ENCODE results near the gene ARHGAP10.

ARHGAP10 gene

GRCh38 chr4:147779451-147779850, 47.6 kb downstream of the ARHGAP10 start:
- Histone ChIP-seq H3K4me3 (ENCODE audit: low read length) (no peak overlapping the region), H3K27ac (ENCODE audit: low read length) (no peak overlapping the region), H3K4me1 (ENCODE audit: control insufficient read depth, insufficient read depth, low read length) (no peaks in the 10 kb centered on the region), H3K36me3 (ENCODE audit: control insufficient read depth, insufficient read depth, low read length) (no peaks in the 10 kb centered on the region), H3K27me3 (ENCODE audit: control insufficient read depth, insufficient read depth, low read length) (no peaks in the 10 kb centered on the region), H3K9me3 (ENCODE audit: control insufficient read depth, insufficient read depth, low read length) (no peaks in the 10 kb centered on the region)
- DNase-seq (ENCODE audit: low read depth, low spot score), result no peak

- no peaks in the 10 kb centered on the region for H3K4me1 ChIP-seq (ENCODE audit: control insufficient read depth, insufficient read depth, low read length)
- no peaks in the 10 kb centered on the region for H3K9me3 ChIP-seq (ENCODE audit: control insufficient read depth, insufficient read depth, low read length)
- H3K27me3 ChIP-seq (ENCODE audit: control insufficient read depth, insufficient read depth, low read length), result no peaks in the 10 kb centered on the region
- no peak for DNase-seq (ENCODE audit: low read depth, low spot score)
- no CpG with 5 or more reads among the region's 7 CpGs for WGBS (ENCODE audit: insufficient coverage, insufficient read length)
- H3K4me3 ChIP-seq (ENCODE audit: low read length), result no peak overlapping the region
- H3K36me3 ChIP-seq (ENCODE audit: control insufficient read depth, insufficient read depth, low read length), result no peaks in the 10 kb centered on the region
- H3K27ac ChIP-seq (ENCODE audit: low read length), result no peak overlapping the region
Measured at GRCh38 chr4:147780137-147780777, 48.4 kb downstream of the ARHGAP10 start.

GRCh38 chr4:147782087-147782781, 50.3 kb downstream of the ARHGAP10 start:
- no peak for DNase-seq (ENCODE audit: low read depth, low spot score)
- Histone ChIP-seq H3K27ac (ENCODE audit: low read length) (no peak overlapping the region), H3K27me3 (ENCODE audit: control insufficient read depth, insufficient read depth, low read length) (no peaks in the 10 kb centered on the region), H3K9me3 (ENCODE audit: control insufficient read depth, insufficient read depth, low read length) (no peaks in the 10 kb centered on the region), H3K36me3 (ENCODE audit: control insufficient read depth, insufficient read depth, low read length) (no peaks in the 10 kb centered on the region), H3K4me1 (ENCODE audit: control insufficient read depth, insufficient read depth, low read length) (no peaks in the 10 kb centered on the region), H3K4me3 (ENCODE audit: low read length) (no peak overlapping the region)
- no CpG with 5 or more reads among the region's 7 CpGs for WGBS (ENCODE audit: insufficient coverage, insufficient read length)

- H3K27ac ChIP-seq (ENCODE audit: low read length), result no peak overlapping the region
- H3K4me1 ChIP-seq (ENCODE audit: control insufficient read depth, insufficient read depth, low read length), result no peaks in the 10 kb centered on the region
- no peaks in the 10 kb centered on the region for H3K36me3 ChIP-seq (ENCODE audit: control insufficient read depth, insufficient read depth, low read length)
- no peak for DNase-seq (ENCODE audit: low read depth, low spot score)
- H3K9me3 ChIP-seq (ENCODE audit: control insufficient read depth, insufficient read depth, low read length), result no peaks in the 10 kb centered on the region
- WGBS (ENCODE audit: insufficient coverage, insufficient read length), result no CpG with 5 or more reads among the region's 2 CpGs
- H3K27me3 ChIP-seq (ENCODE audit: control insufficient read depth, insufficient read depth, low read length), result no peaks in the 10 kb centered on the region
- no peak overlapping the region for H3K4me3 ChIP-seq (ENCODE audit: low read length)
Measured at GRCh38 chr4:147785129-147785528, 53.2 kb downstream of the ARHGAP10 start.

- H3K36me3 ChIP-seq (ENCODE audit: control insufficient read depth, insufficient read depth, low read length), result no peaks in the 10 kb centered on the region
- DNase-seq (ENCODE audit: low read depth, low spot score), result no peak
- no peak overlapping the region for H3K4me3 ChIP-seq (ENCODE audit: low read length)
- H3K9me3 ChIP-seq (ENCODE audit: control insufficient read depth, insufficient read depth, low read length), result no peaks in the 10 kb centered on the region
- H3K4me1 ChIP-seq (ENCODE audit: control insufficient read depth, insufficient read depth, low read length), result no peaks in the 10 kb centered on the region
- H3K27ac ChIP-seq (ENCODE audit: low read length), result no peak overlapping the region
- H3K27me3 ChIP-seq (ENCODE audit: control insufficient read depth, insufficient read depth, low read length), result no peaks in the 10 kb centered on the region
- no CpG with 5 or more reads among the region's 2 CpGs for WGBS (ENCODE audit: insufficient coverage, insufficient read length)
Measured at GRCh38 chr4:147786031-147786430, 54.1 kb downstream of the ARHGAP10 start.

GRCh38 chr4:147786531-147786930, 54.6 kb downstream of the ARHGAP10 start:
- H3K27me3 ChIP-seq (ENCODE audit: control insufficient read depth, insufficient read depth, low read length), result no peaks in the 10 kb centered on the region
- no peaks in the 10 kb centered on the region for H3K36me3 ChIP-seq (ENCODE audit: control insufficient read depth, insufficient read depth, low read length)
- DNase-seq (ENCODE audit: low read depth, low spot score), result no peak
- H3K4me3 ChIP-seq (ENCODE audit: low read length), result no peak overlapping the region
- no peak overlapping the region for H3K27ac ChIP-seq (ENCODE audit: low read length)
- no peaks in the 10 kb centered on the region for H3K9me3 ChIP-seq (ENCODE audit: control insufficient read depth, insufficient read depth, low read length)
- no CpG with 5 or more reads among the region's 2 CpGs for WGBS (ENCODE audit: insufficient coverage, insufficient read length)
- H3K4me1 ChIP-seq (ENCODE audit: control insufficient read depth, insufficient read depth, low read length), result no peaks in the 10 kb centered on the region

- H3K9me3 ChIP-seq (ENCODE audit: control insufficient read depth, insufficient read depth, low read length), result no peaks in the 10 kb centered on the region
- H3K4me3 ChIP-seq (ENCODE audit: low read length), result no peak overlapping the region
- no peak overlapping the region for H3K27ac ChIP-seq (ENCODE audit: low read length)
- DNase-seq (ENCODE audit: low read depth, low spot score), result no peak
- H3K36me3 ChIP-seq (ENCODE audit: control insufficient read depth, insufficient read depth, low read length), result no peaks in the 10 kb centered on the region
- no peaks in the 10 kb centered on the region for H3K27me3 ChIP-seq (ENCODE audit: control insufficient read depth, insufficient read depth, low read length)
- no peaks in the 10 kb centered on the region for H3K4me1 ChIP-seq (ENCODE audit: control insufficient read depth, insufficient read depth, low read length)
- WGBS (ENCODE audit: insufficient coverage, insufficient read length), result no CpG with 5 or more reads among the region's 2 CpGs
Measured at GRCh38 chr4:147787204-147787603, 55.3 kb downstream of the ARHGAP10 start.

- Histone ChIP-seq H3K27me3 (ENCODE audit: control insufficient read depth, insufficient read depth, low read length) (no peaks in the 10 kb centered on the region), H3K9me3 (ENCODE audit: control insufficient read depth, insufficient read depth, low read length) (no peaks in the 10 kb centered on the region), H3K36me3 (ENCODE audit: control insufficient read depth, insufficient read depth, low read length) (no peaks in the 10 kb centered on the region), H3K27ac (ENCODE audit: low read length) (no peak overlapping the region), H3K4me1 (ENCODE audit: control insufficient read depth, insufficient read depth, low read length) (no peaks in the 10 kb centered on the region), H3K4me3 (ENCODE audit: low read length) (no peak overlapping the region)
- WGBS (ENCODE audit: insufficient coverage, insufficient read length), result no CpG with 5 or more reads among the region's 3 CpGs
- no peak for DNase-seq (ENCODE audit: low read depth, low spot score)
Measured at GRCh38 chr4:147788791-147789190, 56.9 kb downstream of the ARHGAP10 start.

- no CpG with 5 or more reads among the region's 2 CpGs for WGBS (ENCODE audit: insufficient coverage, insufficient read length)
- Histone ChIP-seq H3K27me3 (ENCODE audit: control insufficient read depth, insufficient read depth, low read length) (no peaks in the 10 kb centered on the region), H3K27ac (ENCODE audit: low read length) (no peak overlapping the region), H3K36me3 (ENCODE audit: control insufficient read depth, insufficient read depth, low read length) (no peaks in the 10 kb centered on the region), H3K4me1 (ENCODE audit: control insufficient read depth, insufficient read depth, low read length) (no peaks in the 10 kb centered on the region), H3K4me3 (ENCODE audit: low read length) (no peak overlapping the region), H3K9me3 (ENCODE audit: control insufficient read depth, insufficient read depth, low read length) (no peaks in the 10 kb centered on the region)
- DNase-seq (ENCODE audit: low read depth, low spot score), result no peak
Measured at GRCh38 chr4:147789596-147789995, 57.7 kb downstream of the ARHGAP10 start.

- H3K4me3 ChIP-seq (ENCODE audit: low read length), result no peak overlapping the region
- no peaks in the 10 kb centered on the region for H3K36me3 ChIP-seq (ENCODE audit: control insufficient read depth, insufficient read depth, low read length)
- no peaks in the 10 kb centered on the region for H3K27me3 ChIP-seq (ENCODE audit: control insufficient read depth, insufficient read depth, low read length)
- H3K4me1 ChIP-seq (ENCODE audit: control insufficient read depth, insufficient read depth, low read length), result no peaks in the 10 kb centered on the region
- no CpG with 5 or more reads among the region's 2 CpGs for WGBS (ENCODE audit: insufficient coverage, insufficient read length)
- no peaks in the 10 kb centered on the region for H3K9me3 ChIP-seq (ENCODE audit: control insufficient read depth, insufficient read depth, low read length)
- H3K27ac ChIP-seq (ENCODE audit: low read length), result no peak overlapping the region
- no peak for DNase-seq (ENCODE audit: low read depth, low spot score)
Measured at GRCh38 chr4:147790412-147790811, 58.5 kb downstream of the ARHGAP10 start.

GRCh38 chr4:147791341-147791740, 59.5 kb downstream of the ARHGAP10 start:
- Histone ChIP-seq H3K9me3 (ENCODE audit: control insufficient read depth, insufficient read depth, low read length) (no peaks in the 10 kb centered on the region), H3K4me1 (ENCODE audit: control insufficient read depth, insufficient read depth, low read length) (no peaks in the 10 kb centered on the region), H3K27me3 (ENCODE audit: control insufficient read depth, insufficient read depth, low read length) (no peaks in the 10 kb centered on the region), H3K27ac (ENCODE audit: low read length) (no peak overlapping the region), H3K4me3 (ENCODE audit: low read length) (no peak overlapping the region), H3K36me3 (ENCODE audit: control insufficient read depth, insufficient read depth, low read length) (no peaks in the 10 kb centered on the region)
- no peak for DNase-seq (ENCODE audit: low read depth, low spot score)
- WGBS (ENCODE audit: insufficient coverage, insufficient read length), result no CpG with 5 or more reads among the region's 17 CpGs
